Activated CD4-positive, alpha-beta T cell treated with anti-CD3 and anti-CD28 coated beads, Interleukin-2, amount 10 ng/mL, durations not matched to agents 24 days and 14 days (primary cell): ENCODE measurements around the gene VAV2. TPM values are rescaled to one million over a fixed set of nuclear protein-coding genes. Genes with fewer than 3 reads are reported as not detected.
"Not testable (repeated sequence)": the region's sequence is repeated elsewhere in the genome, so short reads cannot be mapped to it uniquely, and the experiment has no call there.

Source experiments
- DNase-seq: peaks from one replicate; pipeline ENCODE4 v3.0.0; 2022
- H3K27ac Mint-ChIP-seq: one replicate; pipeline ENCODE4 v1.8.0; 2022; ENCODE audit warnings: mild to moderate bottlenecking, mixed read lengths
- H3K27me3 Mint-ChIP-seq: one replicate; pipeline ENCODE4 v1.8.0; 2022; ENCODE audit warnings: mixed read lengths
- H3K36me3 Mint-ChIP-seq: one replicate; pipeline ENCODE4 v1.8.0; 2022; ENCODE audit warnings: low read depth, mild to moderate bottlenecking, mixed read lengths
- H3K4me1 Mint-ChIP-seq: one replicate; pipeline ENCODE4 v1.8.0; 2021; ENCODE audit warnings: mixed read lengths
- H3K4me3 Mint-ChIP-seq: one replicate; pipeline ENCODE4 v1.8.0; 2022; ENCODE audit warnings: mild to moderate bottlenecking, moderate library complexity, mixed read lengths
- H3K9me3 Mint-ChIP-seq: one replicate; pipeline ENCODE4 v1.8.0; 2021; ENCODE audit warnings: mixed read lengths
- intact Hi-C: fragments of 100-400 bp; cut with micrococcal nuclease; formaldehyde crosslinking; loops from one replicate; pipeline ENCODE4 v1.15.1; 2023
- total RNA-seq: library from RNA; stranded (reverse); gene quantifications from 2 replicates; pipeline ENCODE4 v1.2.3, GENCODE V29; 2022

The VAV2 gene
- total RNA-seq, 1 donor from 2014 or later = 9.0 TPM

- no peak for DNase-seq
- intact Hi-C loops = no loop called here
- no peak overlapping the region for H3K4me3 Mint-ChIP-seq
- no peaks in the 10 kb centered on the region for H3K27me3 Mint-ChIP-seq
- no peaks in the 10 kb centered on the region for H3K4me1 Mint-ChIP-seq
- no peak overlapping the region for H3K27ac Mint-ChIP-seq
- H3K9me3 Mint-ChIP-seq = peaks cover 4% of the 10 kb centered on the region
- no peaks in the 10 kb centered on the region for H3K36me3 Mint-ChIP-seq
Observed at GRCh38 chr9:133932633-133933032, 59.5 kb downstream of the VAV2 start.

DNA sequence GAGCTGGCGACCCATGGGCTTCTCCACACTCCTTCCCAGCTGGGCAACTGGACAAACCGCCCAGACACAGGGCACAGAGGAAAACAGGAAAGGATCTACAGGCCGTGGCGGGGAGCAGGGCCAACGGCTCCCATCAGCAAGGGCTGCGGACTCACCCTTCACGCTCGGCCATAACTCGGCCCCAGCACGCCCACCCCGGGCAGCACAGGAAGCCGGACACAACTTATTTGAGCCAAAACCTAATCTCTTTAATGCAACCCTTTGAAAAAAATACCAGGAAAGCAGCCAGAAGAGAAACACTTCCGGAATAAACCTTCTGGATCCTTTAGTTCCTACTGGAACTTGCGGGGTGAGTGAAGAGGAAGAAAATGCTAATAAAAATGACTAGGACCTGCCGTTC, 59.9 kb downstream of the VAV2 start:
- no peaks in the 10 kb centered on the region for H3K27me3 Mint-ChIP-seq
- no peak overlapping the region for H3K4me3 Mint-ChIP-seq
- H3K4me1 Mint-ChIP-seq = no peaks in the 10 kb centered on the region
- H3K9me3 Mint-ChIP-seq = peaks cover 4% of the 10 kb centered on the region
- no peaks in the 10 kb centered on the region for H3K36me3 Mint-ChIP-seq
- H3K27ac Mint-ChIP-seq = no peak overlapping the region
- DNase-seq = no peak
- intact Hi-C loops = no loop called here

DNA sequence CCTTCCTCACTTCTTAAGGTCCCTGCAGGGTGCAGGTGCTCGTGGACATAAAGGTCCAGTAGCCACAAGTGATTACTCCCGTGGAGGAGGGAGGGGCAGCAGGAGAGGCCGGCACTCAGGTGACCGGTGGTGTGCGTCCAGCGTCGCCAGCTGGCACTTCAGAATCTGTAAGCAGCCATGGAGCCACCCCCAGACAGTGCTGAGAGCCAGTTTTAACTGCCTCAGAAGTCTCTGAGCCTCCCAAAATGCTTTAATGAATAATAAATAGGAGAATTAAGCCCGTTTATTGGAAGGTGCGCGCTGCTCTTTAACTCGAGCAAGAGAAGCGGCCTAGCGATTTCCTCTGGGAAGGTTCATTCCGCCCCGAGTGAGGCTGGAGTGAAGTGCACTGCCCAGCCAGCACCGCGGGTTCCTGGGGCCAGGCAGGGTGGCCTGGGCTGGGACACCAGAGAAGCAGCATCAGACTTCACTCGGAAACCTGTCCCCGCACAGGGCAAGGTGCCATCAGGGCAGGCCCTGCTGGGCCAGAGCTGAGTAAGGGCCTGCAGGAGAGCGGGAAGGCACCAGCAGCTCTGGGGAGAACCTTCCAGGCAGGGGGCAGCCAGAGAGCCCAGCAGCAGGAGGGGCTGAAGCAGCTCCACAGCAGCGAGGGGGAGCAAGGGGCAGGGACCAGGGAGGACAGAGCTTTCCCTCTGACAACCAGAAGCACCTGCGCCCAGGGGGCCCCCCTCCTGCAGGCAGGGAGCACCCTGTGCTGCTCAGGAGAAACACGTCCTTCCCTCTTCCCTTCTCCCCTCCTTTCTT, 61.2 kb downstream of the VAV2 start:
- Mint-ChIP-seq H3K9me3 (peaks cover 4% of the 10 kb centered on the region), H3K4me1 (no peaks in the 10 kb centered on the region), H3K4me3 (no peak overlapping the region), H3K27ac (no peak overlapping the region), H3K36me3 (no peaks in the 10 kb centered on the region), H3K27me3 (no peaks in the 10 kb centered on the region)
- DNase-seq = no peak
- intact Hi-C loops = no loop called here

- peaks cover 4% of the 10 kb centered on the region for H3K9me3 Mint-ChIP-seq
- DNase-seq = no peak
- H3K27ac Mint-ChIP-seq = no peak overlapping the region
- H3K36me3 Mint-ChIP-seq = no peaks in the 10 kb centered on the region
- no peak overlapping the region for H3K4me3 Mint-ChIP-seq
- no peaks in the 10 kb centered on the region for H3K27me3 Mint-ChIP-seq
- H3K4me1 Mint-ChIP-seq = no peaks in the 10 kb centered on the region
- intact Hi-C loops = no loop called here
Observed at GRCh38 chr9:133930046-133930681, 62.0 kb downstream of the VAV2 start.

DNA sequence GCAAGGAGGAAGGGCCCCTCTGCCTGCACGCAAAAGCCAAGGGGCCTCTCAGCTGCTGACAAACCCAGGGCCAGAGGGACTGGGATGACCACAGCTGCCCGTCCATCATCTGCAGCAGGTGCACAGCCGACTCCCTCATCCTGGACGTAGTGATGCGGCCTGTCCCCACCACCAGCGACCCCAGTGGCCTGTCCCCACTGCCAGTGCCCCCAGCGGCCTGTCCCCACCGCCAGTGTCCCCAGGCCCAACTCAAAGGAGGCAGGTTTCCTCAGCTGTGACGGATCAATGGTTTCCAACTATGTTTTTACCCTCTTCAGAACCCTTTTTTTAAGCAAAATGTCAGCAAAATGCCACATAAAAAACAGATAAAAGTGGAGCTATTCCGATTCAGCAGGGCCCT, 62.5 kb downstream of the VAV2 start:
- Mint-ChIP-seq H3K27ac (no peak overlapping the region), H3K4me1 (no peaks in the 10 kb centered on the region), H3K4me3 (no peak overlapping the region), H3K9me3 (peaks cover 4% of the 10 kb centered on the region), H3K36me3 (no peaks in the 10 kb centered on the region), H3K27me3 (no peaks in the 10 kb centered on the region)
- intact Hi-C loops = no loop called here
- no peak for DNase-seq

DNA sequence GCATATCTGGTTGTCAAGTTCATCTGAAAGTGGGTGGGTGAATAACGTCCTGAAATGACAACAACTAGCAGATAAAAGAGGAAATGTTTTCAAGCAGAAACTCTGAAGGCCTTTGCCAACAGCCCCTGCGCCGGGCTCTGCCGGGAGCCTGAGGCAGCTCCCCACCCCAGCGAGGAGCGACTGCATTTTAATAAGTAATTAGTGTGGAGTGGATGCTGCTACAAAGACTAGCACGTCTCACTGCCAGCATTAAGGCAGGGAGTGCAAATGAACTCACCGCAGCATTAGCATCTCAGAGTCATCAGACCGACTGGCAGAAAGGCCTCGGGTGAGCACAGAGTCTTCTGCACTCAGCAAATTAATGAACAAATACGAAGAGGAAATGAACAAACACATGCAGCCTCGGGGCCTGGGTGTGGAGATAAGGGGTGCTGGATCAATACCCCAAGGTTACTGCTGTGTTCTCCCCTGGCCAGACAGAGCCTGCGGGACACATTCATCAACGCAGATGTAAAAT, 63.8 kb downstream of the VAV2 start:
- no peak for DNase-seq
- Mint-ChIP-seq H3K36me3 (no peaks in the 10 kb centered on the region), H3K27ac (no peak overlapping the region), H3K9me3 (peaks cover 2% of the 10 kb centered on the region), H3K27me3 (no peaks in the 10 kb centered on the region), H3K4me3 (no peak overlapping the region), H3K4me1 (no peaks in the 10 kb centered on the region)
- intact Hi-C loops = no loop called here

DNA sequence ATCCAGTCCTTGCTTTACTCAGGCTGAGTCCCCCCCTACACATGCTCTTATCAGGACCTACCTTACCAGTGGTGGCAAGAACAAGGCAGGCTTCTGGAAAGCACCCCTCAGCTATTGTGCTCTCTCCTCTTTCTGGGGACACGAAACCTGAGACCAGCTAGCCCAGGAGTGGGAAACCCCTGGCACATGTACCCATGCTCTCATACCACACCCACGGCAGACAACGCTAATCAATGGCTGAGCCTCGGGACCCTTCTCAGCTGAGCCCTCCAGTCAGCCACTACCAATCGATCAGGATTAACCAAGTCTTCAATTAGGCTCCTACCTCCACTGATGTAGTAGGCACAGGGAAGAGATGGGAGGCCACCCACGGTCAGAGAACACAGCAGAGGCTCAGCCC, 65.1 kb downstream of the VAV2 start:
- H3K27ac Mint-ChIP-seq = no peak overlapping the region
- H3K9me3 Mint-ChIP-seq = no peaks in the 10 kb centered on the region
- H3K36me3 Mint-ChIP-seq = no peaks in the 10 kb centered on the region
- no peak for DNase-seq
- no peaks in the 10 kb centered on the region for H3K4me1 Mint-ChIP-seq
- intact Hi-C loops = no loop called here
- H3K4me3 Mint-ChIP-seq = no peak overlapping the region
- no peaks in the 10 kb centered on the region for H3K27me3 Mint-ChIP-seq

GRCh38 chr9:133926165-133926856, 65.8 kb downstream of the VAV2 start:
- H3K4me3 Mint-ChIP-seq = no peak overlapping the region
- intact Hi-C loops = no loop called here
- DNase-seq = no peak
- H3K27ac Mint-ChIP-seq = no peak overlapping the region
- no peaks in the 10 kb centered on the region for H3K27me3 Mint-ChIP-seq
- H3K36me3 Mint-ChIP-seq = no peaks in the 10 kb centered on the region
- no peaks in the 10 kb centered on the region for H3K9me3 Mint-ChIP-seq
- H3K4me1 Mint-ChIP-seq = no peaks in the 10 kb centered on the region

- DNase-seq = no peak
- Mint-ChIP-seq H3K27ac (no peak overlapping the region), H3K9me3 (no peaks in the 10 kb centered on the region), H3K4me3 (no peak overlapping the region), H3K36me3 (no peaks in the 10 kb centered on the region), H3K4me1 (no peaks in the 10 kb centered on the region), H3K27me3 (no peaks in the 10 kb centered on the region)
- intact Hi-C loops = no loop called here
Observed at GRCh38 chr9:133924453-133924852, 67.7 kb downstream of the VAV2 start.

GRCh38 chr9:133923608-133924007, 68.5 kb downstream of the VAV2 start:
- H3K27ac Mint-ChIP-seq, DNase-seq, H3K36me3 Mint-ChIP-seq: not testable (repeated sequence)

DNA sequence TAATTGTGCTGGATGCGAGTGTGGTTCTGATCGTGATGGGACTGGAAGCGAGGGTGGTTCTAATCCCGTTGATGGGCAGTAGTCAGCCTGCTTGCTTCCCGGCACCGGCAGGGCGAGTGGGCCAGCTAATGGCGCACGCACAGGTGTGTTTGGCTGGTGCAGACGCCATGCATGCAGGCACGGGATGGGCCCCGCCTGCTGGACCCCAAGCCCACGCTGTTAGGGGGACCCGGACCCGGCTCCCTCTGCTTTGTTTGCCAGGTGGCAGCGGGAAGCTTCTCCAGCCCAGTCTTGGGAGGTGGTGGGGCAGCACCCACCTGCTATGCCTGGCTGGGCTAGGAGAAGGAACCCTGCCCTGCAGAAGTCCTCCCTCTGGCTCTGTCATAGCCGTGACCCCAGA, 70.3 kb downstream of the VAV2 start:
- H3K4me1 Mint-ChIP-seq = no peaks in the 10 kb centered on the region
- H3K4me3 Mint-ChIP-seq = no peak overlapping the region
- H3K36me3 Mint-ChIP-seq = no peaks in the 10 kb centered on the region
- intact Hi-C loops = no loop called here
- no peaks in the 10 kb centered on the region for H3K9me3 Mint-ChIP-seq
- no peak for DNase-seq
- H3K27ac Mint-ChIP-seq = no peak overlapping the region
- no peaks in the 10 kb centered on the region for H3K27me3 Mint-ChIP-seq

More at GRCh38 chr9:133923608-133924007, 68.5 kb downstream of the VAV2 start:
- H3K9me3 Mint-ChIP-seq, H3K4me3 Mint-ChIP-seq, intact Hi-C loops, H3K27me3 Mint-ChIP-seq, H3K4me1 Mint-ChIP-seq: not testable (repeated sequence)

- Mint-ChIP-seq H3K4me3 (no peak overlapping the region), H3K4me1 (no peaks in the 10 kb centered on the region), H3K27ac (no peak overlapping the region), H3K36me3 (no peaks in the 10 kb centered on the region), H3K9me3 (no peaks in the 10 kb centered on the region), H3K27me3 (no peaks in the 10 kb centered on the region)
- intact Hi-C loops = no loop called here
- DNase-seq = no peak
Observed at GRCh38 chr9:133920471-133920870, 71.7 kb downstream of the VAV2 start.

- DNase-seq = no peak
- intact Hi-C loops = no loop called here
Observed at GRCh38 chr9:133919253-133920115, 72.6 kb downstream of the VAV2 start.

More at GRCh38 chr9:133919253-133920115, 72.6 kb downstream of the VAV2 start:
- no peaks in the 10 kb centered on the region for H3K27me3 Mint-ChIP-seq
- no peaks in the 10 kb centered on the region for H3K4me1 Mint-ChIP-seq
- no peak overlapping the region for H3K4me3 Mint-ChIP-seq
- H3K9me3 Mint-ChIP-seq = no peaks in the 10 kb centered on the region
- no peak overlapping the region for H3K27ac Mint-ChIP-seq
- H3K36me3 Mint-ChIP-seq = no peaks in the 10 kb centered on the region
